GM21367 (cell line): ENCODE results near the gene CHRND.

Experiments used
- ATAC-seq: cut with Tn5 transposase; IDR thresholded peaks from one replicate; pipeline ENCODE4 v1.9.1; 2021; ENCODE audit not compliant: unreplicated experiment

The CHRND gene

GRCh38 chr2:232502911-232503808, 22.8 kb upstream of the CHRND start:
- ATAC-seq, result no peak

GRCh38 chr2:232503809-232504323, 22.1 kb upstream of the CHRND start:
- no peak for ATAC-seq

GRCh38 chr2:232504438-232504837, 21.5 kb upstream of the CHRND start:
- no peak for ATAC-seq

GRCh38 chr2:232505856-232506255, 20.1 kb upstream of the CHRND start:
- no peak for ATAC-seq

GRCh38 chr2:232506709-232507108, 19.3 kb upstream of the CHRND start:
- no peak for ATAC-seq

GRCh38 chr2:232508251-232508650, 17.7 kb upstream of the CHRND start:
- ATAC-seq, result no peak

- ATAC-seq, result no peak
Measured at GRCh38 chr2:232511336-232511890, 14.5 kb upstream of the CHRND start.

GRCh38 chr2:232512602-232513001, 13.4 kb upstream of the CHRND start:
- no peak for ATAC-seq

GRCh38 chr2:232513353-232513752, 12.6 kb upstream of the CHRND start:
- no peak for ATAC-seq

- ATAC-seq, result no peak
Measured at GRCh38 chr2:232515639-232516038, 10.3 kb upstream of the CHRND start.

- ATAC-seq, result no peak
Measured at GRCh38 chr2:232516551-232516950, 9.4 kb upstream of the CHRND start.

- no peak for ATAC-seq
Measured at GRCh38 chr2:232518844-232519243, 7.1 kb upstream of the CHRND start.

- no peak for ATAC-seq
Measured at GRCh38 chr2:232519581-232520438, 6.2 kb upstream of the CHRND start, which contains the start of gene PRSS56. Gene PRSS56 (plus strand): TSS chr2:232520388. CDS start chr2:232520599, 211 bp downstream.

- ATAC-seq, result no peak
Measured at GRCh38 chr2:232520489-232520888, 5.5 kb upstream of the CHRND start.

- no peak for ATAC-seq
Measured at GRCh38 chr2:232521098-232521497, 4.9 kb upstream of the CHRND start.

- ATAC-seq, result no peak
Measured at GRCh38 chr2:232521959-232522622, 3.9 kb upstream of the CHRND start.

- ATAC-seq, result no peak
Measured at GRCh38 chr2:232522623-232523401, 3.1 kb upstream of the CHRND start.

GRCh38 chr2:232523402-232523681, 2.6 kb upstream of the CHRND start:
- ATAC-seq, result no peak

- no peak for ATAC-seq
Measured at GRCh38 chr2:232523682-232524597, 2.0 kb upstream of the CHRND start.
